ENCODE data around the gene OXLD1.

The OXLD1 gene

GRCh38 chr17:81666342-81667191 is at the start of gene OXLD1, which contains the start of gene CCDC137:
Gene OXLD1, minus strand, starts transcription at chr17:81666605. Its CDS starts 28 bp downstream, at chr17:81666577.
Gene CCDC137, plus strand, starts transcription at chr17:81666737. Its CDS starts 30 bp downstream, at chr17:81666767.
- Histone ChIP-seq H3K36me3 (ENCODE audit: control insufficient read depth, insufficient read depth, low read length) (peaks cover 45% of the 10 kb centered on the region), H3K4me3 (ENCODE audit: low read depth, low read length) (peak within 1 kb of the TSS; percentile 93), H3K4me1 (ENCODE audit: control insufficient read depth, insufficient read depth, low read length) (peaks cover 5% of the 10 kb centered on the region; the same call in 1 of the 2 replicates), H3K27ac (ENCODE audit: low read depth, low read length) (peak within 1 kb of the TSS; percentile 89), H3K9ac (ENCODE audit: low read depth, low read length) (peak within 1 kb of the TSS; percentile 85), H3K27me3 (ENCODE audit: control insufficient read depth, insufficient read depth, low read length) (no peaks in the 10 kb centered on the region), H3K9me3 (ENCODE audit: control insufficient read depth, insufficient read depth, low read length) (no peaks in the 10 kb centered on the region)

- Histone ChIP-seq H3K27ac (ENCODE audit: low read depth, low read length) (no peak overlapping the region), H3K27me3 (ENCODE audit: control insufficient read depth, insufficient read depth, low read length) (no peaks in the 10 kb centered on the region), H3K4me3 (ENCODE audit: low read depth, low read length) (no peak overlapping the region), H3K4me1 (ENCODE audit: control insufficient read depth, insufficient read depth, low read length) (peaks cover 20% of the 10 kb centered on the region), H3K9ac (ENCODE audit: low read depth, low read length) (no peak overlapping the region), H3K36me3 (ENCODE audit: control insufficient read depth, insufficient read depth, low read length) (peaks cover 36% of the 10 kb centered on the region), H3K9me3 (ENCODE audit: control insufficient read depth, insufficient read depth, low read length) (no peaks in the 10 kb centered on the region)
Observed at GRCh38 chr17:81715107-81715871, 48.9 kb upstream of the OXLD1 start.

GRCh38 chr17:81714412-81715106 is 48.2 kb upstream of the OXLD1 start:
- peaks cover 34% of the 10 kb centered on the region for H3K36me3 ChIP-seq (ENCODE audit: control insufficient read depth, insufficient read depth, low read length)
- no peaks in the 10 kb centered on the region for H3K9me3 ChIP-seq (ENCODE audit: control insufficient read depth, insufficient read depth, low read length)
- peaks cover 20% of the 10 kb centered on the region for H3K4me1 ChIP-seq (ENCODE audit: control insufficient read depth, insufficient read depth, low read length)
- no peaks in the 10 kb centered on the region for H3K27me3 ChIP-seq (ENCODE audit: control insufficient read depth, insufficient read depth, low read length)
- H3K9ac ChIP-seq (ENCODE audit: low read depth, low read length), result no peak overlapping the region
- no peak overlapping the region for H3K4me3 ChIP-seq (ENCODE audit: low read depth, low read length)
- no peak overlapping the region for H3K27ac ChIP-seq (ENCODE audit: low read depth, low read length)

- H3K27ac ChIP-seq (ENCODE audit: low read depth, low read length), result no peak overlapping the region
- H3K27me3 ChIP-seq (ENCODE audit: control insufficient read depth, insufficient read depth, low read length), result no peaks in the 10 kb centered on the region
- H3K9ac ChIP-seq (ENCODE audit: low read depth, low read length), result no peak overlapping the region
- peaks cover 31% of the 10 kb centered on the region for H3K36me3 ChIP-seq (ENCODE audit: control insufficient read depth, insufficient read depth, low read length)
- H3K4me3 ChIP-seq (ENCODE audit: low read depth, low read length), result peak overlapping the region; percentile 80
- peaks cover 20% of the 10 kb centered on the region for H3K4me1 ChIP-seq (ENCODE audit: control insufficient read depth, insufficient read depth, low read length)
- no peaks in the 10 kb centered on the region for H3K9me3 ChIP-seq (ENCODE audit: control insufficient read depth, insufficient read depth, low read length)
Observed at GRCh38 chr17:81713556-81714411, 47.4 kb upstream of the OXLD1 start.

GRCh38 chr17:81713004-81713555 is 46.7 kb upstream of the OXLD1 start:
- peaks cover 20% of the 10 kb centered on the region for H3K4me1 ChIP-seq (ENCODE audit: control insufficient read depth, insufficient read depth, low read length)
- H3K36me3 ChIP-seq (ENCODE audit: control insufficient read depth, insufficient read depth, low read length), result peaks cover 35% of the 10 kb centered on the region
- no peaks in the 10 kb centered on the region for H3K9me3 ChIP-seq (ENCODE audit: control insufficient read depth, insufficient read depth, low read length)
- peak overlapping the region; percentile 80 for H3K4me3 ChIP-seq (ENCODE audit: low read depth, low read length)
- 0 out of 2 replicates have a peak overlapping the region, but pooled peaks have one; percentile 56 for H3K9ac ChIP-seq (ENCODE audit: low read depth, low read length)
- no peak overlapping the region for H3K27ac ChIP-seq (ENCODE audit: low read depth, low read length)
- no peaks in the 10 kb centered on the region for H3K27me3 ChIP-seq (ENCODE audit: control insufficient read depth, insufficient read depth, low read length)

GRCh38 chr17:81712468-81713003 is 46.1 kb upstream of the OXLD1 start:
- no peak overlapping the region for H3K27ac ChIP-seq (ENCODE audit: low read depth, low read length)

GRCh38 chr17:81711814-81712467 is 45.5 kb upstream of the OXLD1 start, which contains the start of gene SLC25A10:
Gene SLC25A10, plus strand, starts transcription at chr17:81712284. Its CDS starts 143 bp downstream, at chr17:81712427.
- H3K36me3 ChIP-seq (ENCODE audit: control insufficient read depth, insufficient read depth, low read length), result peaks cover 38% of the 10 kb centered on the region
- peaks cover 20% of the 10 kb centered on the region for H3K4me1 ChIP-seq (ENCODE audit: control insufficient read depth, insufficient read depth, low read length)
- H3K9ac ChIP-seq (ENCODE audit: low read depth, low read length), result peak within 1 kb of the TSS; percentile 56; the same call in 1 of the 2 replicates
- H3K27me3 ChIP-seq (ENCODE audit: control insufficient read depth, insufficient read depth, low read length), result no peaks in the 10 kb centered on the region
- no peaks in the 10 kb centered on the region for H3K9me3 ChIP-seq (ENCODE audit: control insufficient read depth, insufficient read depth, low read length)
- peak within 1 kb of the TSS; percentile 80 for H3K4me3 ChIP-seq (ENCODE audit: low read depth, low read length)
- peak within 1 kb of the TSS; percentile 59 for H3K27ac ChIP-seq (ENCODE audit: low read depth, low read length)

More at GRCh38 chr17:81712468-81713003, 46.1 kb upstream of the OXLD1 start:
- H3K4me1 ChIP-seq (ENCODE audit: control insufficient read depth, insufficient read depth, low read length), result peaks cover 20% of the 10 kb centered on the region
- peak overlapping the region; percentile 56; the same call in 1 of the 2 replicates for H3K9ac ChIP-seq (ENCODE audit: low read depth, low read length)
- peak overlapping the region; percentile 80 for H3K4me3 ChIP-seq (ENCODE audit: low read depth, low read length)
- H3K9me3 ChIP-seq (ENCODE audit: control insufficient read depth, insufficient read depth, low read length), result no peaks in the 10 kb centered on the region
- no peaks in the 10 kb centered on the region for H3K27me3 ChIP-seq (ENCODE audit: control insufficient read depth, insufficient read depth, low read length)
- H3K36me3 ChIP-seq (ENCODE audit: control insufficient read depth, insufficient read depth, low read length), result peaks cover 35% of the 10 kb centered on the region

GRCh38 chr17:81710514-81711308 is 44.3 kb upstream of the OXLD1 start:
- Histone ChIP-seq H3K9ac (ENCODE audit: low read depth, low read length) (no peak overlapping the region), H3K9me3 (ENCODE audit: control insufficient read depth, insufficient read depth, low read length) (no peaks in the 10 kb centered on the region), H3K36me3 (ENCODE audit: control insufficient read depth, insufficient read depth, low read length) (peaks cover 44% of the 10 kb centered on the region), H3K27ac (ENCODE audit: low read depth, low read length) (peak overlapping the region; percentile 59), H3K27me3 (ENCODE audit: control insufficient read depth, insufficient read depth, low read length) (no peaks in the 10 kb centered on the region), H3K4me3 (ENCODE audit: low read depth, low read length) (peak overlapping the region; percentile 80), H3K4me1 (ENCODE audit: control insufficient read depth, insufficient read depth, low read length) (peaks cover 20% of the 10 kb centered on the region)

GRCh38 chr17:81708739-81709185 is 42.4 kb upstream of the OXLD1 start:
- Histone ChIP-seq H3K27ac (ENCODE audit: low read depth, low read length) (no peak overlapping the region), H3K9ac (ENCODE audit: low read depth, low read length) (no peak overlapping the region), H3K36me3 (ENCODE audit: control insufficient read depth, insufficient read depth, low read length) (peaks cover 45% of the 10 kb centered on the region), H3K27me3 (ENCODE audit: control insufficient read depth, insufficient read depth, low read length) (no peaks in the 10 kb centered on the region), H3K4me1 (ENCODE audit: control insufficient read depth, insufficient read depth, low read length) (peaks cover 20% of the 10 kb centered on the region), H3K4me3 (ENCODE audit: low read depth, low read length) (no peak overlapping the region), H3K9me3 (ENCODE audit: control insufficient read depth, insufficient read depth, low read length) (no peaks in the 10 kb centered on the region)

Measured in HUES48 (cell line).